Lung microvascular endothelial cell (primary cell): ENCODE data around the gene ERCC6L2. TPM values are rescaled to one million over a fixed set of nuclear protein-coding genes. Genes with fewer than 3 reads are reported as not detected.

Experiments
- DNase-seq, 2 donors: peaks; one replicate each; pipeline versions ENCODE4 v3.0.0 to v3.0.0-alpha.2; 2010; ENCODE audit warnings: low read depth in 2 of 2
- total RNA-seq: library from RNA; depleted of rRNA; stranded (reverse); fragments of >200 nt; gene quantifications from 2 replicates; pipeline ENCODE4 v1.2.1, GENCODE V29; 2014

ERCC6L2 gene
- total RNA-seq, 1 donor from 2014 or later, result 48.2 TPM

DNA sequence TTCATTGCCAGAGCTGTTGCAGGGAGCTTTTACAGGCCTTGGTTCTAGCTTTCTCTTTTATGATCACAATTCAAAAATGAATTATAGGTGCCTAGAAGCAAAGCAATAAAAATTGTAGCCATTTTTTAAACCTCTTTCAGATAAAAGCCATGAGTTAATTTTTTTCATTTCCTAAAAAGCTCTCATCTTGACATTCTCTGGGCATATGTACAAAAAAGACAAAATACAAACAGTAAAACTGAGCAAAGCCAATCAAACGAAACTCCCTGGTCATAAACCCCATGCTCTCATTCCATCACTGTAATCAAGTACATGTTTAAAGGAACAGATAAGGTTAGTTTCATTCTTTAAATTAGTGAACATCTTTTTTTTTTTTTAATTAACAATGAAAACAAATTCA, 101.9 kb downstream of the ERCC6L2 start:
- DNase-seq, result no peak

DNA sequence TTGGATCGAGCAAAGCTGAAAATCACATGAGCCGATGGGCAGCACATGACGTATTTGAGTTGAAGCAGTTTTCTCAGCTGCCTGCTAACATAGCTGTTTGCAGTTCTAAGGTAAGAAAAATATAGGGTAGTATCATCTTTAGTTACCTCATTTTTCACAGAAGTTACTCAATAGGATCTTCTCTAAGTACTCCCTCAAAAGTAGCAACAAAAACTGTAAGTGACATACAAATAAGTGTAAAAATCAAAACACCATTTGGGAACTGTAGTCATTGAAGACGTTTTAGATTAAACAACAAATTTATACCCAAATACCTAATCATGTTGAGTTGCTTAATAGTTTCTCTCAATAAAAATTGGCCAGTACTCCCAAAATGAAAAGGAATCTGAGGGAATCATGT, 102.6 kb downstream of the ERCC6L2 start:
- DNase-seq, result no peak

DNA sequence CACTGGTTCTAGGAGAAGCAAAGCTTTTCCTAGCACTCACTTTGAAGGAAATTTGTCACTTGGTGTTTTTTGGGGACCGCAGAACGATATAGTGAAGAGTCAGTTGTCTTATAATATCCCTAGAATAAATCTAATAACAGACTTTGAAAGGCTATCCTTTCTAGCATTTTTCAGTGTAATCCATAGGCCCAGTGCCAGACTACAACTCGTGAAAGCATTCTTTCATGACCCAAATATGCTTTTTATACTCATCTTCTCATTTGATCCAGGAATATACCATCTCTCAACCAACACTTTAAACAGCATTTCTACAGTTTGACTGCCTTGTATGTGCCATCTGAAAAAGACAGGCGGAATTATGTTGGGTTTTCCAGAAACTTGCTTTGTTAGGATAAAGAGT, 104.0 kb downstream of the ERCC6L2 start:
- no peak for DNase-seq

DNA sequence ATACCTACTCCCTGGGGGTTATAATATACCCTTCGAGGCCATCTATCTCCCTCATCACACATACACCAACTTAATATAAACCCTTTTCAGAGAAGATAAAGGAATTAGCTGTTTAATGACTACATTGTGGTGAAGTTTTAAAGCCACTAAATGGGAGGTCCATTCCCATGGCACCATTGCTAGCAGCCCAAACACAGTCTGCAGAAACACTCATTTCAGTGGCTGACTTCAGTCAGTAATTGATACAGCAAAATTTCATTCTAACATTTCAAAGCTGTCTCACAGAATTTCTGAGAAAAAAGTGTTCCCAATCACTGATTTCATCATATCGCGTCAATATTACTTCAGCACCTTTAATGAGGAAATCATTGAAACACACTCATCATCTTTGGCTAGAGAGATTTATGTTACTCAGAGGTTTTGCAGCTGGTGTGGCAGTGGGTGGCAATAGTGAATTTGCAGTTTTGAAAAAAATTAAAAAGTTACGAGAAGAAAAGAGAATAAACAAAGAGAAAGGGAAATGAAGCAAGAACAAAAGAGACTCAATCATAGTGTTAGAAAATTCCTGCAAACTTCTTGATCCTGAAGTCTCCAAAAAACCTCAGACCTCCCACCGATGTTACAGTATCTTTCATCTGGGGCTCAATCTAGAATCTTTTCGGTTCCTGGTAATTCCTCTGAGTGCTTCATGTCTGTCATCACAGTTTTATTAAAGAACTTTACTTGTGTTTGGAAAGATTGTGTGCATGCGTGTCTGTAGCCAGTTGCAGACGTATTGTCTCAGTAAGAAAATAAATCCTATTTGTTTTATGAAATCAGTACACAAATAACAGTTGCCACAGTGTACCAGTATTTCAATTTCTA, 105.0 kb downstream of the ERCC6L2 start:
- DNase-seq, result no peak

DNA sequence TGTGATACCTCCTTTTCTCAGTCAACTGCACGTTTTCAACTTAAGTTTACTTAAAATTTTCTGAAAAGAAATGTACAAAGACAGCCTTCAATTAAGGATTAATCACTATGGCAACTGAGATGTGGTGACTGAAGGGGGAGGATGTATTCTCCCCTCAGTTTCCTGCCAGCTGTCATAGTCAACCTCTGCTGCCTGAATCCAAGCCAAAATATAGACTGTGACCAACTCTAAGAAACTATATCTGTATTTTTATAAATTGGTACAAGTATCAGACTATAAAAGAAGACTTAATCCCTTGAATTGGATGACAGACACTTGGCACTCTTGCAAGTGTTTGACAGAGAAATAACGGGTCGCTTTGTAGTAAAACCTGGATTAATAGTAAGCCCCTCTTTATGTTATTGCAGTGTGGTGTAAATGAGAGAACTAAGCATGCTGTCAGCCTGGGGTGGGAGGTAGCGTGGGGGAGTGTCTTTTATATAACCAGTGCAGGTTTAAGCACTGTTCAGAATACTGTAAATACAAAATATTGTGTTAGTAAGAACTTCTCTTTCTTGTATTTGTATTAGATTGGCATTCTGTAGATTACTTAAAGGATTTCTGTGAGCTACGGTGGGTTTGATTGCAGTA, 106.4 kb downstream of the ERCC6L2 start:
- peak in 1 of 2 donors; percentile 50 for DNase-seq

DNA sequence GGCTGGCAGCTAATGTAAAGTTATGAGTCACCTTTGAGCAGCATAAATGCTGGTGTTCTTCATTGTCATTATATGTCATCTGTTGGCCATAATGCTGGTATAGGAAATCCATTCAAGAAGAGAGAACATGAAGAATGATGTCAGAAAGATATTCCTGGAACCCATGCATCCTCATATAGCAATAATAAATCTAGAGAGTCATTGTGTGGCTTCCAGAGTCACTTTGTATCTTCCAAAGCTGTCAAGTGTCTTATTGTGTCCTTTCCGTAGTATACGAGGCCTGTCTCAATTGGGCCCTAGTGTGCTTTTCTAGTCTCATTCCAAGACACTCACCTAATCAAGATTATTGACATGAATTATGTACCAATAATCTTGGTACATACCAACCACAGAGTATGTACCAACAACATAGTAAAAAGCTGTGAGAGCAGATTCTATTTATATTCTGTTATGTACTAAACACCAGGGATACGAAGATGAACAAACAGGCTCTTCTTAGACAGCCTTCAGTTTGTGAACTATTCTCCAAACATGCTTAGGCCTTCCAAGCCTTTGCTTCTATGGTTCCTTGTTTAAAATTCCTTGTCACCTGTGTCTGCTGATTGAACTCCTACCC, 110.1 kb downstream of the ERCC6L2 start:
- no peak for DNase-seq

DNA sequence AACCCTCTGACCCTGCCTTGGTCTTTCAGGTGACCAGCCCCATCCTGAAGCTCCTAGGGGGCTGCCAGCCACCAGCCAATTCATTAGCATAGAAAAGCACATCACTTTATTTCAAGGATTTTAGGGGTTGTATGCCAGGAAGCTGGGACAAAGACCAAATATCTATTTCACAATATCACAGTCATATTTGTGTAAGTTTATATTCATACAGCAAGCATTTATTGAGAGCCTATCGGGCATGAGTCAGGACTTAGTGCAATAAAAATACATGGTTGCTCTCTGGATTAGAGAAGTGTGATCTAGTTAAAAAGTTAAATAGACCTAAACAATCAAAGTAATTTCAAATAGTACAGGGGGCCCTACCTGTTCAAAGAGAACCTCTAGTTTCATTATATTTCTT, 113.8 kb downstream of the ERCC6L2 start:
- no peak for DNase-seq

DNA sequence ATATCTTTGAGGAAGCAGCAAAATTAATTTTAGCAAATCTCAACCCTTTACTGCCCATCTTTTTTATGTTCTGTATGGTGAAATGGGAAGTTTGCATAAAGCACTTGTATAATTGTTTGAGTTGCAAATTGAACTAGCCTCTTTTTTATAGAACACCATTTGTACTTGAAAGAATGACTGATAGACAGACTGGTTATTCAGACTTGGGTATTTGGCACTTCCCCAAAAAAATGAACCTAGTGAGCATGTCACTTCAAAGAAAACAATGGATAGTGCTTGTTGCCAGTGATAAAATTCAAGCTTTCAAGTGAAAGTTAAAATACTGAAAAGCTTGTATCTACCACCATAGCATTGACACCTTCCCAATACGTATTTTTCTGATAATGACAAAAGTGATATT, 115.8 kb downstream of the ERCC6L2 start:
- DNase-seq, result peak; percentile 37 to 81

DNA sequence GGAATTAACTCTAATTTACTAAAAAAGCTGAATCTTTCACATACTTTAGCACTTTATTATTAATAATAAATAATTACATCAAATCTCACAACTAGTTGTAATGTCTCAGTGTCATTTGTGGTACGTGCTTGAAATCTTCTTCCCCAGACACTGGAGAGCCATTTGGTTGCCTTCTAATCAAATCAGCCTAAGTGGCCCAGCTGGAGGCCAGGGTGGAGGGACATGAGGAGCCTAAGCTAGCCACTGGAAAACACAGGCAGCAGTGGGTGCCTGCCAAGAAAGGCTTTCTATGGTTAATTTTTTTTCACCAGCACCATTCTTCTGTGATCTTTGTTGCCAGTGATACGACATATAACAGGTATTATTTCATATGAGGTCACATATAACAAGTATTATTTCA, 117.0 kb downstream of the ERCC6L2 start:
- no peak for DNase-seq

DNA sequence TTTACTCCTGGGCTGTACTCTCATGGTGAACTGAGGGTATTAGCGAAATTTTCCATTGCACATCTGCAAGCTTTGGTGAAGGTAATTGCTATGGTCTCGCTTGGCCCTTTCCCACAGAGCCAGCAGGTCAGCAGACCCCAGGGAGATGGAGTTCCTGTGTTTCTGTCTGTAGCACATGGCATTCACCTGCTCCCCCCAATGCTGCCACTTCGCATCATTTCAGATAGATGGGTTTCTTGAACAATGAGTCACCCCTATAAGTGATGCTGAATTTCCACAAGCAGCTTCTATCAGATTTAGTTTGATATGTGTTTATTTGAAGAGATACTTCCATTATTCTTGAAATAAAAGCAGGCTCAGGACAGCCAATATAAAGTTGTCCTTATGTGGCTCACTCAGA, 117.8 kb downstream of the ERCC6L2 start:
- no peak for DNase-seq

DNA sequence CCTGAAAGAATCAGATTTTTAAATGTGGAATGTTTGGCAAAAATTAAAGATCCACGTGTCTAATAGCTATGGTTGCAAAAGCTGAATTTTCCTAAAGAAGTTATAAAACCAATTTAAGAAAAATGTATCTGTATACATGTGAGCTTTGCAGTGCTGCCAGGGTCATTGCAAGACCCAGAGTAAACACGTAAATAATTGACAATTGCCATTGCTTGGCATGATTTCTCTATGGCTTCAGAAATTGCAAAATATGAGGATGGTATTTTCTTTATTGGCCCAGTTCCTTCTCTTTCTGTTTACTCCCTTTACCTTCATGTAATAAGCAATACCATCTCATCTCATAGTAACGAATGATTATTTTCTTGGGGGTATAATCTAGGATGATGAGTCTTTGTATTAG, 123.9 kb downstream of the ERCC6L2 start:
- DNase-seq, result no peak

DNA sequence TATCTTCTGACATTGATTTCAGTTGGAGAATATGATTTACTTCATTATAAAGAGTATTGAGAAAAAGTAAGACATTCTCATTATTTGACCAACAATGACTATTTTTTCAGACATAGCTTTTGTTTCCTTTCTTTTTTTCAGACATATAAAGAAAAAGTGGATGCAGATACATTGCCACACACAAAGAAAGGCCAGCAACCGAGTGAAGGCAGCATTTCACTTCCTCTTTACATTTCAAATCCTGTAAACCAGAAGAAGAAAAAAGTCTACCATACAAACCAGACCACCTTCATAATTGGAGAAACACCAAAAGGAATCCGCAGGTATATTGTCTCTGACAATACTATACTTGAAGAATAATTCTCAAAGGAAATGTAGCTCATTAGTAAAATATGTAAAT, 128.9 kb downstream of the ERCC6L2 start:
- DNase-seq, result no peak

DNA sequence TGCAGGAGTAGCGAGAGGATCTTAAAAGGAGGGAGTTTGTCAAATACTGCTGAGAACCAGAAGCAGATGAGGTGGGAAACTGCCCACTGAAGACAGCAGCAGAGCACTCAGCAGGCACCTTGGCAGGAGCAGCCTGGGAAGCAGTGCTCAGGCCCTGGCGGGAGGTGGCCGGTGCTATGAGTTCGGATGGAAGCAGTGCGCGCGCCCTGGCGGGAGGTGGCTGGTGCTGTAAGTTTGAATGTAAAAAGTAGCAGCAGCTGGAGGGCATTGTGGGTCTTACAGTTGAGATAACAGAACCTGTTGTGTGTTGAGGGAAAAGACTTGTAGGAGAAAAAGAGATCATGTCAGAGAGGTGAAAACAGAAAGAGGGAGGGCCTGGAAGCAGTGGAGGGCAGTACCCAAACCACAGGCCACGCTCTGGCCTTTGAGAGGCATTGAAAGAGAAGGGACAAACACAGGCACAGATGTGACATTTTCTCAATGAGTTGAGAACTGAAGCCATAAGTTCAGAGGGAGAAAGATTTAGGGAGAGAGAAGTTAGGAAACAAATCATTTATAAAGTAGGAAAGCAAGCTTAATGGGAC, 130.9 kb downstream of the ERCC6L2 start:
- no peak for DNase-seq

DNA sequence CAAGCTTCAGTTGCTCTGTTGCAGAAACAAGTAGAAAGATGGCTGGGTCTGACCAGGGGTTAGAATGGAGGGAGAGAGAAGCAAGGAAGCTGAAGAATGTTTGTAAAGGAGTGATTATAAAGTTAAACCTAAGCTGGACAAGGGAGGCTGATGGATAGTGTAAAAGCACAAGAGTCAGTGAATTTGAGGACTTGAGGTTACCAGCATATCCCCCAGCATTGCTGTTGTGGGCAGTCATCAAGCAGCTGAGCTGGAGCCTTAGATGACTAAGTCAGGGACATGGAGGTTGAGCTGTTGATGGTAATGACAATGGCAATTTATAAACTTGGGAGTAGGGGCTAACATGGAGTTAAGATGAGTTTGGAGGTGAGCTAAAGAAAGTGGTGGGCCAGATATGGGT, 131.5 kb downstream of the ERCC6L2 start:
- no peak for DNase-seq

DNA sequence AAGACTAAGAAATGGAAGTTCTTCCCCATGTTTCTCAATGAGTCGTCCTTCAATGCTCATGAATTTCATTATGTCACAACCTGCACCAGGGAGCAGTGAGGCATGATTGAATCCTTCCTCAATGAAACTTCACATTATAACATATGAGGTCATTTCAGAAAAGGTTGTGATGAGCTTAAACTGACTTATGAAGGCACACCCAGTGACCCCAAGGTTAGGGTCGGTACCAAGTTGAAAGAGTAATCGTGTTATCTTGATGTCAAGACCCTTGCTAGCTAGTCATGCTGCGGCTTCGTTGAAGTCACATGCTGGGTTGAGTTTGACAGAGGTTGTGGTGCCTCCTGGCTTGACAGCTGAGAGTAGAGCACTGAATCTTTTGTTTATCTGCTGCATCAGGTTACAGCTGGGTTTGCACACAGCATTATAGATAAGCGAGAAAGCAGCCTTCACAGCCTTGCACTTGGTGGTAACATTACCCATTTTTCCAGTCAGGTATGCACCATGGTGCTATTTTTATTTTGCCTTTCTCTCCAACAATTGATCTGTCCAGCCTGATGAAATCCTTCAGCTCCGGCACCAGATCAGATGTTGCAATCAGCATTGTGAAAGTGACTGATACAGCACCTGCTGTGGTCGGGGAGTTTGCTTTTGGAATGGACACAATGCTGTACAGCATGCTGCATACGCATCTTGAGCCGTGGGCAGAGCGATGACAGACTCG, 133.2 kb downstream of the ERCC6L2 start:
- DNase-seq, result no peak

DNA sequence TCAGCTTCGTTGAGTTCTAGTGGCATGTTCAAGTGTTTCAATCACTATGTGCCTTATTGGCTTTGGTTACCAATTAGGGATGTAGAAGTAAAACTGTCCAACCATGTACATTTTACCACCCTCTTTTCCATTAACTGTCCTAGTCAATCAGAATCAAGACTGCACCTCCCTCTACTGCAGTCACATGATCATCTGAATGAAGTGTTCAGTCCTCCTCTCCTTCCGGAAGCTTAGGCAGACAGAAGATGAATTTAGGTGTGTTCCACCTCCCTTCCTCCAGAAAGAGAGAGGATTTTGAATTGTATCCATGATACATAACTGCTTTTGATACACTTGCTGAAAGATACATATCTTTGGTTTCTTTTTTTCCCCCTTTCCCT, 133.7 kb downstream of the ERCC6L2 start:
- no peak for DNase-seq

DNA sequence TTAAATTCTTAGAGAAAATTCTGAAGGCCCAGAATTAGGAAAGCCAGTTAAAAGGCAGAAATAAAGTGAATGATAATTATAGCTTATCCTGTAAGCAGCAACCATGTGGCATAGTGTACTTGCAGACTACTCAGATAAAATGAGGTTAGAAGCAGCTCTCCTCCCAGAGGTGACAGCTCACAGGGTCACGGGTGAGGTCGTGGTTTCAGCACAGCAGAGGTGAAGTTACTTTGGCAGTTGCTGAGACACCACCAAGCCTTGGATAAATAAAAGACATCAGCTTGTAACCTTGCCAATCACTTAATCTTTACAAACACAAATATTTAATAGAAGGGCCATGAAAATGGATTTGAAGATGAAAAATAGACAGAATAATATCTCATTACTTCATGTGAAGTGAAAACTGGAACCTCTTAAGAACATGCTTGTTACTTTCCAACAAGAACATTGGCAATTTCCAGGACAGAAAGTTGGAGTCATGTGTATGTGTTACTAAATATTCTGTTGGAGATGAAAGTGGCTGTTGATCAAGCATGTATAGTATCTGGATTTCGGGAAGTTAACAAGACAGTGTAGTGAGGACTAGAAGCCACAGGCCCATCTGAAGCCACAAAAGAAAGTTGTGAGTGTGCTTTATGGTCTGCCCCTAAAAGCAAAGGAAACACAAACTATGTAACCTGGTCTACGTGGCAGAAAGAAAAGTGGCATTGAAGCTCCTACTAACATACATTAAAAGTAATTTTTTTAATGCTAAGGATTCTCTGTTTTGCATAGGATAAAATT, 134.4 kb downstream of the ERCC6L2 start:
- DNase-seq, result no peak

DNA sequence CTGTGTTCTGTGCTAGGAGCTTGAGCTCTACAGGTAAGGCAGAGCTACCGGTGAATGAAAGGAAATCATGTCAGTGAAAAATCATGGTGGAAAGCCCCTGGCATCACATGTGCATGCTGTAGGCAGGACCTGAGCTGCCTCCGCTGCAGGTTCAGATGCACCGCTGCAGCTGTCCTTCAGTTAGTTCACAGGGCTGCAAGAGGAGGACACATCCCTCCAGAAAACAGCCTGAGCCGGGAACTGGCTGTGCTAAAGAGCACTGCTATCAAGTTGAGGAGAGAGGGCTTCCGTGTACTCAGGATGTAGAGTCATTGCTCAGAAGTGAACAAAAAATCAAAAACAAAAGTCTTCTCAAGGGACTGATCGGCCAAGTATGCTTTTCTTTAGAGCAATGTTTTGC, 138.6 kb downstream of the ERCC6L2 start:
- no peak for DNase-seq

DNA sequence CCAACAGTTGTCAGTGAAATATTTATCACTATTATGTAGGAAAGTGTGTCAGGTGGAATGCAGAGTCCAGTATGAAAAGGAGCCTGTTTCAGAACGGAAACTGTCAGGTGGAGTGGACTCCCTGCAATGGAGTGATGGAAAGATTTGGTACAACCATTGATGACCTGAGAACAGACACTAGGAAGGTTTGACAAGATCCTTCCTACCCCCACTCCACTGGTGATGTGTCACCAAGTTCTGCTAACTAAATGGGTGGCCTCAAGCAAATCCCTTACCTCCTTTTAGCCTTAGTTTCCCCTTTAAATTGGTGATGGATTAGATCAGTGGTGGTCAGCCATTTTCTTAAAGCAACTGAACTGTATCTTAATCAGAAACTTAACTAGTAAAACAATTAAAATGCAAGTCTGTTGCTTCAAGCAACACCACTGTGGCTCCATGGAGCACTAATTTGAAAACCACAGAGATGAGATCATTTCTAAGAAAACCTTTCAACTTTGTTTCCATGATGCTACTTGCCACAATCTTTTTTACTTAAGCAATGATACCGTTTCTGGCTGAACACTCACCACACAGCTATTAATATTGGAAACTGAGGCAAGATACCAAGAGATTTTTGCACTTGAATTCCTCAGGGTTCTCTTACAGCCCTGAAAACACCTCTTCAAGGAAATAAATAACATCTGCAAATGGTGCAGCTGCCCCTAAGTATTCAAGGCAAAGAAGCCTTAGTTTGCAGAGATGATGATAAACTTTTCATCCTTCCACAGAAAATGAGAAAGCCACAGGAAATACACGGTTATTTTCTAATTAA, 140.6 kb downstream of the ERCC6L2 start:
- DNase-seq, result no peak
